DND-41 (cell line): ENCODE results near the gene RAPGEF1.

Experiments used
- CTCF ChIP-seq: IDR thresholded peaks from 2 replicates; pipeline ENCODE4 v1.5.1; 2012; ENCODE audit warnings: borderline replicate concordance, low read length, moderate library complexity, mild to moderate bottlenecking; ENCODE audit not compliant: poor library complexity, severe bottlenecking; ENCODE audit errors: extremely low read depth
- EZH2 ChIP-seq: IDR thresholded peaks from 3 replicates; pipeline ENCODE4 v1.6.1; 2012; ENCODE audit warnings: borderline replicate concordance, low read depth, mild to moderate bottlenecking, moderate library complexity, low read length, inconsistent platforms; ENCODE audit not compliant: severe bottlenecking

- no peak for TF ChIP-seq CTCF
- no peak for TF ChIP-seq EZH2
These were observed 47.0 kb downstream of the RAPGEF1 start for GRCh38 chr9:131692612-131693562.
